CD4-positive, alpha-beta T cell treated with Interleukin-6 for 4 hours (primary cell): ENCODE data around the gene BTLA.
"Not testable (repeated sequence)": the region's sequence is repeated elsewhere in the genome, so short reads cannot be mapped to it uniquely, and the experiment has no call there.

ENCODE experiments used
- DNase-seq: peaks from one replicate; pipeline ENCODE4 v3.0.0-alpha.2; 2020; ENCODE audit warnings: mixed read lengths

BTLA gene

DNA sequence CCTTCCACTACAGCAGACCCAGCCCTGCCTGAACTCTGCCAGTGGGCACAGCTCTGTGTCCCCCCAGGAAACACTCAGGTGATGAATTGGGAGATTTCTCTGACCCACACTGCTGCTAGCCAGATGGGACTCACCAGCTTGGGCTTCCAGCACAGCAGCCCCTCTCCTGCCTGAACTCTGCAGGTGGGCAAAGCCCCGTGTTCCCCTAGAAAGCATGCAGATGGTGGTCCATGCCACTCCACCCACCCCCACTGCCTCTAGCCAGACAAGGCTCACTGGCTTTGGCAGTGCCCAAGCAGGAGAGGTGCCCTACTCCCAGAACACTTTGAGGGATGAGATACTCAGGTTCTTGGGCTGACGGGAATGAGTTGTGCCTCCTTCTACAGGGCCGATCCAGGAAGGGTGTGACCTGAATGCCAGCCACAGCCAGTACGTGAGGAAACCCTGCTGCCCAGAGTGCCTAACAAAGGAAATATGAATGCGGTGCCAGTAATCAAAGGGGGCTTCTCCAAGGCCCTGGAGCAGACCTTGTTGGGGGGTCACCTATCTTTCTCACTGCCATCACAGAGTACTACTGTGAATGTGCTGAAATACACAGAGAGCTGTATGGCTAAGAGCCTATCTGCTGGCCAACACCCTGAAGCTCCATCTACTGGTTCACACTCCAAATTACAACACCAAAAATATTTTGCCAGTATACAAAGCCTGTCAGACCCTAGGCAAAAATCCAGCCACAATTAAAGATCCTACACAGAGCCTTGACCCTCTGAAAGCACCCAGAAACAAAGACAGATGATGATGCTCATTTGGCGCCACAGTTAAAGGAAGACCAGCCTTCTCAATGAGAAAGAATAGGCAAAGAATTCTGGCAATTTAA is 61.9 kb downstream of the BTLA start:
- no peak for DNase-seq

DNA sequence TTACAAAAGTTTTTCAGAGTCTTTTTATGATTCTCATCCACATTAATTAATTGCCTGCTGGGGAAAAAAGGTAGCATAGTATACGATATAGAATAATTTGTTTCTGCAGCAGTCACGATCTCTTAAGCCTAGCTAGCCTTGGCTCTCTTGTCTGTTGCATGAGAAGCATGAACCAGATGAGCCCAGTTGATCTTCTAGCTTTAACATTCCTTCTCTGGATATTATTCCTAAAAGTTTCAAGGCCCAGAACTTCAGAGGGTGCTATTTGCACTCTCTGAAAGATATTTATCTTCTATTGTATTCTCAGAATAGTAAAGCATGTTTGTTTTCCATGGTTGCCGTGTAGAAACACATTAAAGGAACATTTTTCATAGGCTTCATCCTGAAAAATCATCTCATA is 69.3 kb downstream of the BTLA start:
- DNase-seq = no peak

DNA sequence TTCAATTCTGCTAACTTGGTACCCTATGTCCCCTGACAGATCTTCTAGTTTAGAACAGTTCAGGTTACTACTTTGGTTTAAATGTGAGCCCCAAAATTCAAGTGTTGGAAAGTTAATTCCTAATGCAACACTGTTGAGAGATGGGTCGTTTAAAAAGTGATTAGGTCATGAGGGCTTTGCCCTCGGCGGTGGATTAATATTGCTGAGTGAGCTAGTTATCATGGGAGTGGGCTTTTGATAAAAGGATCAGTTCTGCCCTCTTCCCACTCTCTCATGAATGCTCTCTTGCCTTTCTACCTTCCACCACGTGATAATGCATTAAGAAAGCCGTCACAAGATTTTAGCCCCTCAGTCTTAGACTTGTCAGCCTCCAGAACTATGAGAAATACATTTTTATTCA is 72.1 kb downstream of the BTLA start:
- DNase-seq = no peak

DNA sequence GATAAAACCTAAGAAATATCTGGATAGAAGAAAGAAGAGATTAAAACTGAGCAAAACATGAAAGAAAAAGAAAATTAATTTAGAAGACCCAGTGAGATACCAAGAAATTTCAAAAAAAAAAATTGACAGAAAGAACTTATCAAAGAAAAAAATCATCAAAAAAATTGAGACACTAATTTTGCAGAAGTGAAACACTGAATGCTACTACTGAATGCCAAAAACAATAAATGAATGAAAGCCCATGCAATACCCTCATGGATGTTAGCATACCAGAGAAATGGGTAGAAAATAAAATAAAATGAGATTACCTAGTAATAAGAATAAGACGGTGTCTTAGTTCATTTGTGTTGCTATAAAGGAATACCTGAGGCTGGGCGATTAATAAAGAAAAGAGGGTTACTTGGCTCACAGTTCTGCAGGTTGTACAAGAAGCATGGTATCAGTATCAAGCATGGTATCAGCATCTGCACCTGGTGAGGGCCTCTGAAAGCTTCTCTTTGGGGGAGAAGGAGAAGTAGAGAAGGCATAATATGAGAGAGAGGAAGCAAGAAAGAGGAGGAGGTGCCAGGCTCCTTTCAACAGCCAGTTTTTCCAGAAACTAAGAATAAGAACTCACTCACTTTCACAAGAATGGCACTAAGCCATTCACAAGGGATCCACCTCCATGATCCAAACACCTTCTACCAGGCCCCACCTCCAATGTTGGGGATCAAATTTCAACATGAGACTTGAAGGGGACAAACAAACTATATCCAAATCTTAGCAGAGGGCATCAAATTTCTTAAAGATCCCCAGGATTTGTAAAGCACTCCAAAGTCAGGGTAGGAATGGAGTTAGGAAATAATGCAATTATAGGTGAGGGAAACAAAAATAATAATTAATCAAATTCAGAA is 73.2 kb downstream of the BTLA start:
- no peak for DNase-seq

DNA sequence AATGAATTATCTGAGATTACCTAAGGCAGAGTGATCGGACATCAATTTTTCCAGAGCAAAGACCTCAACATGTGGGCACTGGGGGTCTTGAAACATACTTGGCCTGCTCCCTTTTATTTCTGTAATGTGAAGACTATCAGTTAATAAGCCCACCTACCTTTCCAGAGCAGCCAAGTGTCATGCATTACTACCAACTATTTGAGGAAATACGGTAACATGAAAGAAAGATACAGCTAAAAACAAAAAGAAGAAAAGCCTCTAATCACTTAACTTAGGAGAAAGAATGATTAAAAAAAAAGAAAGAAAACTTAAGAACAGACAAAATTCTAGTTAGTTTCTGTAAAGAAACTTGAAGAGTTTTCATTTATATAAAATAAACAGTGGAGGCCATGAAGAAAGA is 73.9 kb downstream of the BTLA start:
- no peak for DNase-seq

DNA sequence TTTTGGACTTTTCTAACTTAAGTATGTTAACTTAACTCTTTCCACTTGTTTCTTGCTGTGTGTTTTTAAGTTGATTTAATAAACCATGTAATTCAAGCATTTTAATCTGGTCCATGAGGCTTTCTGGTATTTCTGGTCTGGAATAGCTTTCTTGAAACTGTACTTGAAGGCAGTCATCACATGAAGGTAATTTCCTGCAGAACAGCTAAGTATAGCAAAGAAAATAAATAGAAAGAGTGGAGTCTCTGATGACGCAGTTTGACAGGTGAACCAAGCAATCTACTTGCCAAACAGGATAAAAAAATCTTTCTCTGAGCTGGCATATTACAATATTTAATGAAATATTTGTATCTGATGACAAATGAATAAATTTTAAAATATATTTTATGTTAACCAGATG is 74.9 kb downstream of the BTLA start:
- no peak for DNase-seq

DNA sequence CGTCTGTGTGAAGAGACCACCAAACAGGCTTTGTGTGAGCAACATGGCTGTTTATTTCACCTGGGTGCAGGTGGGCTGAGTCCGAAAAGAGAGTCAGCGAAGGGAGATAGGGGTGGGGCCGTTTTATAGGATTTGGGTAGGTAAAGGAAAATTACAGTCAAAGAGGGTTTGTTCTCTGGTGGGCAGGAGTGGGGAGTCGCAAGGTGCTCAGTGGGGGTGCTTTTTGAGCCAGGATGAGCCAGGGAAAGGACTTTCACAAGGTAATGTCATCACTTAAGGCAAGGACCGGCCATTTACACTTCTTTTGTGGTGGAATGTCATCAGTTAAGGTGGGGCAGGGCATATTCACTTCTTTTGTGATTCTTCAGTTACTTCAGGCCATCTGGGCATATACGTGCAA is 76.4 kb downstream of the BTLA start:
- DNase-seq = not testable (repeated sequence)

DNA sequence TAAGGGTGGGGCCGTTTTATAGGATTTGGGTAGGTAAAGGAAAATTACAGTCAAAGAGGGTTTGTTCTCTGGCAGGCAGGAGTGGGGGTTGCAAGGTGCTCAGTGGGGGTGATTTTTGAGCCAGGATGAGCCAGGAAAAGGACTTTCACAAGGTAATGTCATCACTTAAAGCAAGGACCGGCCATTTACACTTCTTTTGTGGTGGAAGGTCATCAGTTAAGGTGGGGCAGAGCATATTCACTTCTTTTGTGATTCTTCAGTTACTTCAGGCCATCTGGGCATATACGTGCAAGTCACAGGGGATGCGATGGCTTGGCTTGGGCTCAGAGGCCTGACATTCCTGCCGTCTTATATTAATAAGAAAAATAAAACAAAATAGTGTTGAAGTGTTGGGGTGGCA is 80.7 kb downstream of the BTLA start:
- not testable (repeated sequence) for DNase-seq

DNA sequence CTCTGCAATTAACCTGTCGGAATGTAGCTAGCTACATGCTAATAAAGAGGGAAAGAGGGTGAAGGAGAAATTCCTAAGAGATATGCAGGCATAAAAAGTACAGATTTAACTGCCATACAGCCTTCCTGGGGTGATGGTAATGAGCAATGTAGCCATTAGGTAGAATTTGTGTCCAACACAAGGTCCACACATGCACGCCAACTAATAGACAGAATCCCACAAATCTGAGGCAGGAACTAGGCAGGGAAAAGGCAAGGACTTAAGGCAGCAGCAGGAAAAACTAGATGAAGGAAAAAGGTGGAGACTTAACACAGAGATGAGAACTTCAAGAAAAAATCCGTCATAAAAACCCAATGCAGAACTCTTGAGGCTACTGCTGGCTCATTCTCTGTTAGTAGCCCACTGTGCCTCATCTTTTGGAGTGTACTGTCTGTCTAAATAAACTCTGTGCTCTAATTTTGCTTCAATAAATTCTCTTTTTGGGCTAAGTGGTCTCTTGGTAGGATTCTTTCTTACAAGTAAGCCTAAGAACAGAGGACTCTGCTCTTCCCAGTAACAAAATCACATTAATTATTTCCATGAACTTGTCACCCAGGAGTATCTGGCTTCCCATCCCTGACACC is 81.5 kb downstream of the BTLA start:
- no peak for DNase-seq

DNA sequence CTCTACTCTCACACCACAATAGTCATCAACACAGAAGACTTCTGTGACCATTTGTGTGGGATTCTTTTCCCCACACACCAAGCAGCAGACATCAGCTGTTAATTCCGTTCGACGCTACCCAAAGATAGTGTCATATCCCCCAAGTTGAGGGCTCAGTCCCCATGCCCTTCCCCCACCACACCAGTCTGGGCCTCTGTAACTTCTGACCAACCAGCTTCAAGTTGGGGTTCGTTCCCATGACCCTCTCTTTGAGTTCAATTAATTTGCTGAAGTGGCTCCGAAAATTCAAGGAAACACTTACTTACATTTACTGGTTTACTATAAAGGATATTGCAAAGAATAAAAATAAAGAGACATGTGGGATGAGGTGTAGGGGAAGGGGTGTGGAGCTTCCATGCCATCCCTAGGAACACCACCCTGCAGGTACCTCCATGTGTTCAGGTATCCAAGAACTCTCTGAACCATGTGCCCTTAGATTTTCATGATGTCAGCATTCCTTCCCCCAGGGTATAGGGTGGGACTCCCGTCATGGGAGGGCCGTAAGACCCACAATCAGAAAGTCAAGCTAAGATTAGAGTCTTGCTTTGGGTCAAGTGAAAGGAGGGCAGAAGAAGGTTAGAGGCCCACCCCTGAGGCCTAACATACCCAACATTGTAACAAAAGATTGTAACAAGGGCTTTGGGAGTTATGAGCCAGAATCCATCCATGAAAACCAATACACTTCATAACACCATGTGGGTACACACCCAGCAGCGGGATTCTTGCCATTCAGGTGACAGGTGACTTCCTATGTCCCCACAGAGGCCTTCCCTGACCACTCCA is 82.7 kb downstream of the BTLA start:
- DNase-seq = no peak

DNA sequence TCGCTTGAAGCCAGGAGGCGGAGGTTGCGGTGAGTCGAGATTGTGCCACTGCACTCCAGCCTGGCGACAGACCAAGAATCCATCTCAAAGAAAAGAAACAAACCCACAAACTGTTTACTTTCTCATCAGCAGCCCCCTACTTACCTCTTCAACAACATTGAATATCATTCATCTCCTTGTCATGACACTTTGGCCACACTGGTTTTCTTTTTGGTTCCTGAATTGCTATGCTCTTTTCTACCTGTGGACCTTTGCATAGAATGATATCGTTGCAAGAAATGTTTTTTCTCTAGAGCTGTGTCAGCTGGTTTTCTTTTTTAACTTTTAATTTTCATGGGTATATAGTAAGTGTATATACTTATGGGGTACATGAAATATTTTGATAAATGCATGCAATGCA is 83.9 kb downstream of the BTLA start:
- DNase-seq = no peak
